ENCODE results near the gene CIDEA.

CIDEA gene

GRCh38 chr18:12302391-12303147 lies 48.4 kb downstream of the CIDEA start:
- DNase-seq = no peak

GRCh38 chr18:12304351-12305210 lies 50.4 kb downstream of the CIDEA start:
- peak; percentile 61 for DNase-seq

GRCh38 chr18:12305211-12305610 lies 51.0 kb downstream of the CIDEA start:
- no peak for DNase-seq

GRCh38 chr18:12305930-12306629 lies 51.9 kb downstream of the CIDEA start:
- DNase-seq = no peak

GRCh38 chr18:12306752-12307700 lies 52.9 kb downstream of the CIDEA start:
- no peak for DNase-seq

GRCh38 chr18:12307701-12308385 lies 53.7 kb downstream of the CIDEA start, which contains the start of gene TUBB6:
TSS of gene TUBB6 (plus strand) at chr18:12308241. CDS start at chr18:12308293, 52 bp downstream.
- no peak for DNase-seq

GRCh38 chr18:12308386-12309100 lies 54.4 kb downstream of the CIDEA start:
- DNase-seq = no peak

GRCh38 chr18:12309683-12310198 lies 55.6 kb downstream of the CIDEA start:
- no peak for DNase-seq

- DNase-seq = no peak
Observed at GRCh38 chr18:12310762-12311161, 56.6 kb downstream of the CIDEA start.

GRCh38 chr18:12312976-12313375 lies 58.8 kb downstream of the CIDEA start:
- no peak for DNase-seq

- DNase-seq = no peak
Observed at GRCh38 chr18:12313530-12314245, 59.5 kb downstream of the CIDEA start.

GRCh38 chr18:12314591-12315305 lies 60.6 kb downstream of the CIDEA start:
- DNase-seq = no peak

GRCh38 chr18:12315490-12315889 lies 61.3 kb downstream of the CIDEA start:
- DNase-seq = no peak

- no peak for DNase-seq
Observed at GRCh38 chr18:12315911-12316310, 61.8 kb downstream of the CIDEA start.

GRCh38 chr18:12317664-12318333 lies 63.6 kb downstream of the CIDEA start:
- DNase-seq = no peak

- DNase-seq = no peak
Observed at GRCh38 chr18:12318334-12318697, 64.2 kb downstream of the CIDEA start.

- DNase-seq = no peak
Observed at GRCh38 chr18:12318857-12319256, 64.7 kb downstream of the CIDEA start.

- DNase-seq = no peak
Observed at GRCh38 chr18:12321333-12321732, 67.2 kb downstream of the CIDEA start.
